GM21723 (cell line): ENCODE results near the gene EFHD1.
"Not testable (repeated sequence)": the region's sequence is repeated elsewhere in the genome, so short reads cannot be mapped to it uniquely, and the experiment has no call there.

ENCODE experiments used
- ATAC-seq: cut with Tn5 transposase; IDR thresholded peaks from one replicate; pipeline ENCODE4 v1.9.1; 2021; ENCODE audit warnings: mild to moderate bottlenecking, moderate library complexity; ENCODE audit not compliant: unreplicated experiment

EFHD1 gene

DNA sequence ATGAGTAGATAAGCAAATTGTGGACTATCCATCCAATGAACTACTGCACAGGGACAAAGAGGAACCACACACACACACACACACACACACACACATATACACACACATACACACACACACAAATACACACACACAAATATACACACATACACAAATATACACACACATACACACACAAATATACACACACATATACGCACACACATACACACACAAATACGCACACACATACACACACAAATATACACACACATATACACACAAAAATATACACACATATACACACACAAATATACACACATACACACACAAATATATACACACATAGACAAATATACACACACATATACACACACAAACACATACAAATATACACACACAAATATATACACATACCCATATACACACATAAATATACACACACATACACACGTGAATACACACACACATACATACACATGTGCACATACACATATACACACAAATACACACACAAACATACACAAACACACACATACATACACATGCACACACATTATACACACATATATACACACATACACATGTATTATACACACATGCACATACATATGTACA lies 19.8 kb upstream of the EFHD1 start:
- no peak for ATAC-seq

DNA sequence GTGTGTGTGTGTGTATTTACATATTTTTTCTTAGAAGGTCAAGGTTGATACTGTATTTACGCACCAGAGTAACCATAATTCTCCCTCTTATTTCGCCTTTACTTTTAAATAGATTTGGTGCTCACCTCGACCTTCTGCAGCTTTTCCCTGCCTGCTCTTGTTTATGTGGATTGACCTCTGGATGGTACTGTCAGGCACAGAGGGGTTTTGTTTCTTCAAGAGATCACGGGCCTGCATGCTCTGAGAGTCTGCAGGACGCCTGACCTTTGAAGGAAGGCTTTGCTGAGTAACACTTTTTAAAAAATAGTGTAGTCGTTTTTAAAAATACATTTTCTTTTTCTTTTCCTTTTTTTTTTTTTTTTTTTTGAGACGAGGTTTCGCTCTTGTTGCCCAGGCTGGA lies 18.1 kb upstream of the EFHD1 start:
- ATAC-seq = no peak

GRCh38 chr2:232621186-232621585 lies 12.2 kb upstream of the EFHD1 start:
- no peak for ATAC-seq

- ATAC-seq = no peak
Measured at GRCh38 chr2:232622563-232622962, 10.8 kb upstream of the EFHD1 start.

DNA sequence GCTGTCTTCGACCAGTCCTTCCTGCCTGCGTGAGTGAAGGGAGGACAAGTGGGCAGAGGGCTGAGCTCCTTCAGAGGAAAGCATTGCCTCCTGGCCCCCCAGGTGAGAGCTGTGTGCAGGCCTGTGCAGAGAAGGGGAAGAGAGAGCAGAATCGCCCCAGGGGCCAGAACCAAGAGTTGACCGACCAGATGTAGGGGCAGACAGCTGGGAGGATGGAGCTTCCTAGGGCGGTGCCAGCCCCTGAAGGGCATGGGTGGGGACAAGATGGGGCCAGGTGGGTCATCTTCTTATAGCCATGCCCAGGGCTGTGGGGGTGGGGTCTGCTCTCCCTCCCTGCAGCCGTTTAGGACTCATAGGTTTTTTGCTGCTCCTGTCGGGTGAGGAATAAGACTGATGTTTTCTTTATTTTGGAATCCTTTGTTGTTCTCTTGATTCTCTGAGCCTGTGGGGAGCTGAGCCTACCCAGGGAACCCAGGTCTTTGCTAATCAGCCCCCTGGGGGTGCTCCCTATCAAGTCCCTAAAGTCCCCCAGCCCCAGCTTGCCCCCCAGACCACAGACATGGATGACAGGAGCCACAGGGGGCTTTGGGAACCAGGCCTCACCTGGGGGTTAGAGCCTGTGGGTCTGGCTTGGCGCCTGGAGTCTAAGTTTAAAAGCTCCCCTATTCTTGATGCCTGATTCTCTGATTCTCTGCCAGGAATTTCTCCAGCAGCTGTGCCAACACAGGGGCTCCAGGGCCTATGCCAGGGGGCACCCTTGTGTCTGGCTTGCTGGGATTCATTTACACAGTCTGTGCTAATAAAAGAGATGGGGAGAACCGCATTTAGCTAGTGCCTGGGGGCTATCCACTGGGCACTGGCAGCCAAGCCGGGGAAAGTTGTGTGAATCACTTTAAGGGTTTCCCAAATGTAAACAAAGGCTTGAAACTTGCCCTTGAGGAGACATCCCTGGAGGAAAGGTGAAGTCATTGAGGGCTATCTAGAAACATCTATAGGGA lies 9.3 kb upstream of the EFHD1 start:
- ATAC-seq = no peak

- ATAC-seq = no peak
Measured at GRCh38 chr2:232626584-232626983, 6.8 kb upstream of the EFHD1 start.

- ATAC-seq = no peak
Measured at GRCh38 chr2:232628466-232629128, 4.8 kb upstream of the EFHD1 start.

DNA sequence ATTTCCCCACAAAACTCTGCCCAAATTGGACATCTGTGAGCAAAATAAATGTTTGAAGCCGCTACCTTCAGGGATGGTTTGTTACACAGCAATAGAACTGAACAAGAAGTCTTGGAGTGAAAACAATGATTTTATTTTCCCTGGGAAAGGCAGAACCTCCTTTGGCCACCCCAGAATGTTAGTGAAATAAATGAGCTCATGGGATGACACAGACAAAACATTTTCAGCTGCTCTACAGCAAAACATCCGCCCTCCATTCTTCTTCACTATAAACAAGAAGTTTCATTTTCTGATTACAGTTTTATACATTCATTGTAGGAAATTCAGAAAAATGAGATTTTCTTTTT lies 4.3 kb upstream of the EFHD1 start:
- no peak for ATAC-seq

GRCh38 chr2:232632229-232632903 lies 1.0 kb upstream of the EFHD1 start:
- no peak for ATAC-seq

- ATAC-seq = no peak
Measured at GRCh38 chr2:232632904-232633412, 446 bp upstream of the EFHD1 start.

- ATAC-seq = no peak
Measured at GRCh38 chr2:232634206-232635150, 1.1 kb downstream of the EFHD1 start.

- not testable (repeated sequence) for ATAC-seq
Measured at GRCh38 chr2:232635376-232635775, 2.0 kb downstream of the EFHD1 start.

- ATAC-seq = no peak
Measured at GRCh38 chr2:232635820-232636219, 2.4 kb downstream of the EFHD1 start.

DNA sequence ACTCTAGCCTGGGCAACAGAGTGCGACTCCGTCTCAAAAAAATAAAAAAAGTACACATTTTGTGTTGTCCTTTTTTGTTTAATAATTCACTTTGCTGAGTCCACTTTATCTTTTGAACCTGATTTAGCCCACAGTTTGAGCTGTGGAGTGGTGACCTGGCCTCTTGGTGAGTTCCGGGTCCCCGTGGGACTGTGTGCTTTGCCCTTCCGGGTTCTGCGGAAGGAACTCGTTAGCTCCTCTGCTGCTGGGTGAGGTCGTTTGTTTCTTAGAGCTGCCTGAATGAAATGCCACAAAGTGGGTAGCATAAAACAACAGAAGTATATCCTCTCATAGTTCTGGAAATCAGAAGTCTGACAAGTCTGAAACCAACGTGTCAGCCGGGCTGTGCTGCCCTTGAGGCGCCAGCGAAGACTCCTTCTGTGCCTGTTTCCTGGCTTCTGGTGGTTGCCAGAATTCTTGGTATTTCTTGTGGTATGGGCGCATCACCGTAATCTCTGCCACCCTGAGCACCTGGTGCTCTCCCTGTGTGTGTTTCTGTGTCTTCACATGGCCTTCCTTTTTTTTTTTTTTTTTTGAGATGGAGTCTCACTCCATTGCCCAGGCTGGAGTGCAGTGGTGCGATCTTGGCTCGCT lies 3.5 kb downstream of the EFHD1 start:
- ATAC-seq = no peak

DNA sequence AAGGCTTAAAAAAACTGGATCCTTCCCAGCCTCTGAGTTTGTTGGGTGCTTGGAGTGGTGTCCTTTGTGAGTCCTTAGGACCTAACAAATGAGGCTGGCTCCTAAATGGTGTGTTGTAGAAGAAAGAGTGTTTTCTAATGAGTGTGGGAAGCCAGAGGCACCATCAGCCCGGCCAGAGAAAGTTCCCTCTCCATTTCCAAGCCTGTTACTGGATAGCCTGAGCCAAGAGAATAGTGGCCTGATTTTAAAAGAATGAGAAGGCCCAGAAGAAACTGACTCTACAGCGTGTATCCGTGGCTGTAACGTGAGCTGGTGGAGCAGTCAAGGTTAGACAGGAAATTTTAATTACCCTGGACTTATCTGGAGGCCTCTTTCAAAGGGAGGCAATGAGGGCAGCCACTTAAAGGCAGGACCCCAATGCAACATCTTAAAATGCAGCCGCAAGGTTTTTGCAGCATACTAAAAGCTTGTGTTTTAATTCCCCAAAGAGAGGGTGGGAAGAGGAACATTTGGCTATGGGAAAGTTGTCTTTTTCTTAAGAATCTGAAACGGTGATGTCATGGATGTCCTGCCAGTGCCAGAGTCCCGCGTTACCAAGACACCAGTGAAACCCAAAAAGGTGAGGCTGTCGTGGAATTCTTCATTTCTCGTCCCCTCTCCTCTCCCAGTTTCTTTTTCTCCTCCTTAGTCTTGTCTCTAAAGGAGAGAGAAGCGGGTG lies 4.6 kb downstream of the EFHD1 start:
- ATAC-seq = no peak

DNA sequence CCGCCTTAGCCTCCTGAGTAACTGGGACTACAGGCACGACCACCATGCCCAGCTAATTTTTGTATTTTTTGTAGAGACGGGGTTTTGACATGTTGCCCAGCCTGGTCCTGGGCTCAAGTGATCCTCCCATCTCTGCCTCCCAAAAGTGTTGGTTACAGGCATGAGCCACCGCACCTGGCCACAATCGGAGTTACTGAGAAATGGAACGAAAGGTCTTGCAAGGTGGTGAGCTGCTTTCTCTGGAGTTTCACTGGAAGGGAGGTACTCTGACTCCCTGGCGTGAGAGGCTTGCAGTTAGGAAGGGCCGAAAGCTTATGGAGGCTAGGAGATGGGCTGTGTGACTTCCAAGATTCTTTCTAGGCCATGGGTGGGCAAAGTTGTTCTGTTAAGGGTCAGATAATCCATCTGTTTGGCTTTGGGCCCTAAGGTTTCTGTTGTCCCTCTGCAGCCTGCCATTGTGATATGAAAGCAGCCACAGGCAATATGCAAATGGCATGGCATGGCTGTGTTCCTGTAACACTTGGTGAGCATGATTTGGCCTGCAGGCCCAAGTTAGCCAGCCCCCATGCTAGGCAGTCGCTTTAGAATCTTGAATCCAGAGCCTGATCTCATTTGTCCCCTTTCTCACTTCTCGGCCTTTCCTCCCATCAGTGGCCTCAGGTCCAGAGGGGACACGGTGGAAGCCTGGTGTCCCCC lies 7.9 kb downstream of the EFHD1 start:
- no peak for ATAC-seq

GRCh38 chr2:232643147-232643425 lies 9.7 kb downstream of the EFHD1 start:
- ATAC-seq = no peak

DNA sequence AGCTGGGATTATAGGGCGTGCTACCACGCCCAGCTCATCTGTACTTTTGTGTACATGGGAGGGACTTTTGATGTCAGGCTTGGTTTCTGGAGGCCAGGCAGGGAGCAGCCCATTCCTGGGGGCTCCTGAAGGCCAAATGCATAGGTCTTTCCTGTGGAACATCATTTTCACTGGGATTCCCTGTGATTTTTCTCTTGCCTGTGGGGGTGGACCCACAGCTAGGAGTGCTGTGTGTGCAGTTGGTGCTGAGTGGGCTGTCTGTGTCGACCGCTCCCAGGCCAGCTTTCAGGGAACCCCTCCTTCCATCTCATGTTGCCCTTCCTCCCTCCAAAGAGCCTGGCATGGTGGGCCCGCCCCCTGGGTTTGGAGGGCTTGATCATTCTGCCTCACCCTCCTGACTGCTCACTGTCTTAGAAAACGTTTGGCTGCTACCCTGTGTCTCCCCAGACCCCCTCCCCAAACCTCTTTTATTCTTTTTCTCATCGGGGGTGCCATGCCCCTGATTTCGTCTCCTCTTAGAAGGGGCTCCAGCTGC lies 10.5 kb downstream of the EFHD1 start:
- ATAC-seq = no peak
